Loucy (cell line): ENCODE data around the gene SREK1IP1.

Source experiments
- CTCF ChIP-seq: fragments of 200-600 bp; sonication (generic); conservative IDR thresholded peaks from 2 replicates; pipeline ENCODE4 v1.5.1; 2014; ENCODE audit warnings: mild to moderate bottlenecking, antibody characterized with exemption, low read length
- EZH2phosphoT487 ChIP-seq: fragments of 200-600 bp; IDR thresholded peaks from 2 replicates; pipeline ENCODE4 v1.6.1; 2018; ENCODE audit warnings: antibody characterized with exemption, mild to moderate bottlenecking, moderate library complexity, borderline replicate concordance

DNA sequence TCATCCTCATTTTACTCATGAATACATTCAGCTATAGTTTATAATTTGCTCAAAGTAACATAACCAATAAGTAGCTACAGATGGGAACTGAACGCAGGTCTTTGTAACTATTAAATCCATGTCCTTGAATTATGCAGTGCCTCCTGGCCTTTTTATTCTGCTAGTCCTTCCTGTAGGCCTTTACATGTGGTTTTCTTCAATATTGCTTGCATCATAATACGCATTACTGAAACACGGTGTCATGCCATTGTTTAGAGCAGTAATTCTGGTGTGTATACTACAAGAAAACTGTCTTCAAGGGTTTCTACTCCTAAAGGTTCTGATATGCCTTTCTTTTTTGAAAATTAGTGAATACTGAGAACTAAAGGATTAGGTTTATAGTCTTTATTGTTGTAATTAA is 21.0 kb upstream of the SREK1IP1 start:
- no peak for TF ChIP-seq CTCF
- no peak for TF ChIP-seq EZH2phosphoT487
